ENCODE measurements around the gene LNX1. TPM values are rescaled to one million over a fixed set of nuclear protein-coding genes. Genes with fewer than 3 reads are reported as not detected.

Gene LNX1
- total RNA-seq, 2 experiments from 2014 or later = not detected

DNA sequence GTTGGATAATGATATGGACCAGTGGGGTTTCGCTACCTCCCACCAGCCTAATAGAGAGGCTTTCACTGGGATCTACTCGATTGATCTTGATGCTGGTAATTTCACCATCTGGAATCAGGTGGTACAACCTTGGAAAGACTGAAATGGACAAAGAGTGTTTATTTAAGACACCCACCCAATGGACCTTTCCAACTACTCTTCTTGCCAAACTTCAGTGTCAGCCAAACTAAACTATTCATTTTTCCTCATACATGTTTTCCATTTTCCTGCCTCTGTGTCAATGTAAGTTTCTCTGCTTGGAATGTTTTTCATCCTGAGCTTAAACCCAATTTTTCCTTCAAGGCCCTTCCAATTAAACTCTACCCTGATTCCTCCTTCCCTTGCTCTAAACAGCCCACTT, 92.6 kb downstream of the LNX1 start:
- intact Hi-C loops (cut with micrococcal nuclease; ENCODE audit: unreplicated experiment) = loop anchor here (10.0 kb wide), 1 partner anchor 736 kb away; no protein-coding TSS in a partner anchor
- ChIA-PET POLR2A (interaction anchor here (1.5 kb wide), 1 partner anchor 10 kb away, joined by 3 read pairs; no protein-coding TSS in a partner anchor), CTCF (ENCODE audit: unreplicated experiment) (no interaction called here)
- Histone ChIP-seq H2AFZ (ENCODE audit: low read length) (no peak overlapping the region), H3K79me2 (ENCODE audit: insufficient read depth, low read depth, low read length) (no peaks in the 10 kb centered on the region), H3K4me1 (ENCODE audit: insufficient read depth, low read length, poor library complexity, severe bottlenecking) (no peaks in the 10 kb centered on the region), H3K4me2 (ENCODE audit: low read length) (no peak overlapping the region), H3K36me3 (ENCODE audit: insufficient read depth, low read length) (no peaks in the 10 kb centered on the region), H3K4me3 (ENCODE audit: low read depth, low read length, poor library complexity, severe bottlenecking) (no peak overlapping the region), H3K9me3 (ENCODE audit: low read length) (no peaks in the 10 kb centered on the region), H3K9me2 (ENCODE audit: insufficient read depth, low read length) (no peaks in the 10 kb centered on the region), H3K27ac (ENCODE audit: low read depth, low read length, poor library complexity, severe bottlenecking) (no peak overlapping the region), H4K20me1 (ENCODE audit: insufficient read depth, low read length) (no peaks in the 10 kb centered on the region)
- no TSS peak for BruUV-seq (replicated peaks)
- TF ChIP-seq EZH2phosphoT487 (IDR thresholded peaks at IDR 0.05; ENCODE audit: borderline replicate concordance, low read depth, low read length) = no peak
- no peak for TF ChIP-seq CTCF (conservative IDR thresholded peaks at IDR 0.05; ENCODE audit: low read length)
- no peak for DNase-seq (ENCODE audit: low spot score)

DNA sequence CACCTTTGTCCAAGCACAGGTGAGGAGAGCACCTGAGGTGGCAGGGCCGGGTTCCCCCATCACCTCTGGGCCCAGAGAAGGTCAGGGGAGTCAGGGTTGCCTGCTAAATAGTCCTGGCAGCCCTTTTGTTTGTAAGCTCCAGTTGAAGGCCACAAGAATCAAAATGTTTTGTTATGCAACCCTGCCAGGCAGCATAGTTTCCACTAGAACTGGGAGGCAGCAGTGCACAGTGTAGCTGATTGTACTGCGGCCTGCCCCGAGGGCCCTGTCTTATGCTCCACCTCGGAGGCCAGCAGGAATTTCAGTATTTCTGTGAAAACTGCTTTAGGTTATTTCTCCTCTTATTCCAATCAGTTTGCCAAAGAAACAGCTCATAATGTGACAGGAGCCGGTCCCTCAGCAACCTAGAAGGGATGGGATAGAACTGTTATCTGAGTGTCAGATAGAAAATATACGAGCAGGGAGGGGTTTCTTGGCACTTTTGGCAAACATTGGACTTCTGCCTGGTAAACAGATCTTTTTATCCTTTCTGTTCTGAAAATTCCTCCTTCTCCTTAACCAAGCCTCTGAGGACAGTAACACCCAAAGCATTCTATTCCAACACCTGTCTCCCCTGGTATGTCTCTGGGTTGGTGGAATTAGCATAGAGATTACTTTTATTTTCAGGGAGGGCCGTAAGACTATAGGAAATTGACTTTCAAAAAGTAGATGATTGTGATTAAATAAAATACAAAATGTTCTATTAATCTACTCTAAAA, 93.6 kb downstream of the LNX1 start:
- H2AFZ ChIP-seq (ENCODE audit: low read length) = no peak overlapping the region
- H3K36me3 ChIP-seq (ENCODE audit: insufficient read depth, low read length) = no peaks in the 10 kb centered on the region
- no peaks in the 10 kb centered on the region for H3K79me2 ChIP-seq (ENCODE audit: insufficient read depth, low read depth, low read length)
- no peaks in the 10 kb centered on the region for H3K4me1 ChIP-seq (ENCODE audit: insufficient read depth, low read length, poor library complexity, severe bottlenecking)
- no peaks in the 10 kb centered on the region for H3K9me2 ChIP-seq (ENCODE audit: insufficient read depth, low read length)
- no peaks in the 10 kb centered on the region for H3K9me3 ChIP-seq (ENCODE audit: low read length)
- no TSS peak for BruUV-seq (replicated peaks)
- H3K27ac ChIP-seq (ENCODE audit: low read depth, low read length, poor library complexity, severe bottlenecking) = no peak overlapping the region
- POLR2A ChIA-PET = interaction anchor here (1.2 kb wide), 1 partner anchor 8 kb away, joined by 3 read pairs; no protein-coding TSS in a partner anchor
- no peaks in the 10 kb centered on the region for H4K20me1 ChIP-seq (ENCODE audit: insufficient read depth, low read length)
- CTCF ChIA-PET (ENCODE audit: unreplicated experiment) = no interaction called here
- intact Hi-C loops (cut with micrococcal nuclease; ENCODE audit: unreplicated experiment) = loop anchor here (10.0 kb wide), 1 partner anchor 737 kb away; no protein-coding TSS in a partner anchor
- no peak for TF ChIP-seq CTCF (conservative IDR thresholded peaks at IDR 0.05; ENCODE audit: low read length)
- TF ChIP-seq EZH2phosphoT487 (IDR thresholded peaks at IDR 0.05; ENCODE audit: borderline replicate concordance, low read depth, low read length) = no peak
- H3K4me2 ChIP-seq (ENCODE audit: low read length) = no peak overlapping the region
- no peak overlapping the region for H3K4me3 ChIP-seq (ENCODE audit: low read depth, low read length, poor library complexity, severe bottlenecking)
- no peak for DNase-seq (ENCODE audit: low spot score)

DNA sequence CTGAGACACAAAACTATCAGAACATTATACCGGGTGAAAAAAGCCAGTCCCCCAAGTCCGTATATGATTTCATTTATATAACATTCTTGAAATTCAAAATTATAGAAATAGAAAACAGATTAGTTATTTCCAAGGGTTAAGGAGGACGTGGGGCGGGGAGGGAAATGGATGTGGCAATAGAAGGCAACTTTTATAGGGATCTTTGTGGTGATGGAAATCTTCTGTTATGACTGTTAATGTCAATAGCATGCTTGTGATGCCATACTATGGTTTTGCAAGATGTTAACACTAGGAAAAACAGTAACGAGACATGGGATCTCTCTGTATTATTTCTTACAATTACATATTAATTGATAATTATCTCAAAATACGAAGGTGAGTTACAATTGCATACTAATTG, 96.4 kb downstream of the LNX1 start:
- no TSS peak for BruUV-seq (replicated peaks)
- POLR2A ChIA-PET = interaction anchor here (0.9 kb wide), 1 partner anchor 104 kb away, joined by 3 read pairs; no protein-coding TSS in a partner anchor
- DNase-seq (ENCODE audit: low spot score) = no peak
- Histone ChIP-seq H3K36me3 (ENCODE audit: insufficient read depth, low read length) (no peaks in the 10 kb centered on the region), H3K4me3 (ENCODE audit: low read depth, low read length, poor library complexity, severe bottlenecking) (no peak overlapping the region), H3K9me3 (ENCODE audit: low read length) (no peaks in the 10 kb centered on the region), H3K9me2 (ENCODE audit: insufficient read depth, low read length) (no peaks in the 10 kb centered on the region), H3K27ac (ENCODE audit: low read depth, low read length, poor library complexity, severe bottlenecking) (no peak overlapping the region), H2AFZ (ENCODE audit: low read length) (no peak overlapping the region), H3K79me2 (ENCODE audit: insufficient read depth, low read depth, low read length) (no peaks in the 10 kb centered on the region), H4K20me1 (ENCODE audit: insufficient read depth, low read length) (no peaks in the 10 kb centered on the region), H3K4me2 (ENCODE audit: low read length) (no peak overlapping the region), H3K4me1 (ENCODE audit: insufficient read depth, low read length, poor library complexity, severe bottlenecking) (no peaks in the 10 kb centered on the region)
- intact Hi-C loops (cut with micrococcal nuclease; ENCODE audit: unreplicated experiment) = loop anchor here (10.0 kb wide), 1 partner anchor 740 kb away; no protein-coding TSS in a partner anchor
- TF ChIP-seq EZH2phosphoT487 (IDR thresholded peaks at IDR 0.05; ENCODE audit: borderline replicate concordance, low read depth, low read length) = no peak
- TF ChIP-seq CTCF (conservative IDR thresholded peaks at IDR 0.05; ENCODE audit: low read length) = no peak
- CTCF ChIA-PET (ENCODE audit: unreplicated experiment) = no interaction called here

Data from OCI-LY7 (cell line).